Type B pancreatic cell (in vitro differentiated cells): ENCODE data around the gene ABCA7. TPM values are rescaled to one million over a fixed set of nuclear protein-coding genes. Genes with fewer than 3 reads are reported as not detected.

Experiments
- DNase-seq: peaks from one replicate; pipeline ENCODE4 v3.0.0; 2021; ENCODE audit warnings: mixed read lengths; ENCODE audit not compliant: unreplicated experiment; ENCODE audit errors: extremely low spot score
- H3K27ac Mint-ChIP-seq: 2 replicates; pipeline ENCODE4 v1.8.0; 2021; ENCODE audit warnings: mild to moderate bottlenecking, mixed read lengths
- H3K27me3 Mint-ChIP-seq: 2 replicates; pipeline ENCODE4 v1.8.0; 2021; ENCODE audit warnings: mixed read lengths
- H3K36me3 Mint-ChIP-seq: 2 replicates; pipeline ENCODE4 v1.8.0; 2021; ENCODE audit warnings: mixed read lengths
- H3K4me1 Mint-ChIP-seq: one replicate; pipeline ENCODE4 v1.8.0; 2021; ENCODE audit warnings: mixed read lengths; ENCODE audit not compliant: unreplicated experiment
- H3K4me3 Mint-ChIP-seq: 2 replicates; pipeline ENCODE4 v1.8.0; 2021; ENCODE audit warnings: mild to moderate bottlenecking, mixed read lengths
- H3K9me3 Mint-ChIP-seq: 2 replicates; pipeline ENCODE4 v1.8.0; 2021; ENCODE audit warnings: mixed read lengths
- total RNA-seq: library from RNA; stranded (reverse); gene quantifications from 2 replicates; pipeline ENCODE4 v1.2.1, GENCODE V29; 2021; ENCODE audit warnings: low replicate concordance
- TF ChIP-seq, protein P1 (sequence below): fragments of 200-600 bp; sonication (generic); conservative IDR thresholded peaks from 2 replicates; pipeline ENCODE4 v1.5.0; 2021; ENCODE audit warnings: antibody characterized with exemption, mild to moderate bottlenecking

Gene ABCA7
- total RNA-seq, 1 donor from 2014 or later: 26.1 TPM

DNA sequence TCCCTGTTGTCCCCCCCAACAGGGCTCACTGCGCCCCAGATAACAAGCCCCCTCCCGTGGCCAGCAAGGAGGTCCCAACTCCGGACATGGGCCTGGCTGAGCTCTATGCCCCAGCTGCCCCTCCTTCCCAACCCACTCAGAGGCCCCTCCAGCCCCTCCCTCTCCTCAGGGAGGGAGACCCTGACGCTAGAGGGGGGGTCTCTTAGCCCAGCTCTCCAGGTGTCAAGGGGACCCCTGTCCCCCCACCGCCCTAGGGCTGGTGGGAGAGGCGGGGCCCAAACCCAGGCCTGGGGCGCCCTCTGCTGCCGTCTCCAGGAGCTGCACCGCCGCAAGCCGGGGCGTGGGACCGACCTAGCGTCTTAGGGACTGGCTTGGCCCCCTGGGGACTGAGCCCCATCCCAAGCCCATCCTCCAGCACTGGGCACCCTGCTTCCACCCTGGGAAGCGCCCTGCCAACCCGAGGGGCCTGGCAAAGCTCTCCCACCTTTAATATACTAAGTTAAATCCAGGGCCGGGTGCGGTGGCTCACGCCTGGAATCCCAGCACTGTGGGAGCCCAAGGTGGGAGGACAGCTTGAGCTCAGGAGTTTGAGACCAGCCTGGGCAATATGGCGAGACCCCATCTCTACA lies 38.3 kb upstream of the ABCA7 start:
- Mint-ChIP-seq H3K4me3 (peak overlapping the region; percentile 65), H3K36me3 (peaks cover 2% of the 10 kb centered on the region), H3K27me3 (peaks cover 46% of the 10 kb centered on the region), H3K27ac (no peak overlapping the region), H3K4me1 (peaks cover 5% of the 10 kb centered on the region), H3K9me3 (no peaks in the 10 kb centered on the region)
- DNase-seq: no peak
- TF ChIP-seq, protein P1, sequence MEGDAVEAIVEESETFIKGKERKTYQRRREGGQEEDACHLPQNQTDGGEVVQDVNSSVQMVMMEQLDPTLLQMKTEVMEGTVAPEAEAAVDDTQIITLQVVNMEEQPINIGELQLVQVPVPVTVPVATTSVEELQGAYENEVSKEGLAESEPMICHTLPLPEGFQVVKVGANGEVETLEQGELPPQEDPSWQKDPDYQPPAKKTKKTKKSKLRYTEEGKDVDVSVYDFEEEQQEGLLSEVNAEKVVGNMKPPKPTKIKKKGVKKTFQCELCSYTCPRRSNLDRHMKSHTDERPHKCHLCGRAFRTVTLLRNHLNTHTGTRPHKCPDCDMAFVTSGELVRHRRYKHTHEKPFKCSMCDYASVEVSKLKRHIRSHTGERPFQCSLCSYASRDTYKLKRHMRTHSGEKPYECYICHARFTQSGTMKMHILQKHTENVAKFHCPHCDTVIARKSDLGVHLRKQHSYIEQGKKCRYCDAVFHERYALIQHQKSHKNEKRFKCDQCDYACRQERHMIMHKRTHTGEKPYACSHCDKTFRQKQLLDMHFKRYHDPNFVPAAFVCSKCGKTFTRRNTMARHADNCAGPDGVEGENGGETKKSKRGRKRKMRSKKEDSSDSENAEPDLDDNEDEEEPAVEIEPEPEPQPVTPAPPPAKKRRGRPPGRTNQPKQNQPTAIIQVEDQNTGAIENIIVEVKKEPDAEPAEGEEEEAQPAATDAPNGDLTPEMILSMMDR: peak; percentile 95

DNA sequence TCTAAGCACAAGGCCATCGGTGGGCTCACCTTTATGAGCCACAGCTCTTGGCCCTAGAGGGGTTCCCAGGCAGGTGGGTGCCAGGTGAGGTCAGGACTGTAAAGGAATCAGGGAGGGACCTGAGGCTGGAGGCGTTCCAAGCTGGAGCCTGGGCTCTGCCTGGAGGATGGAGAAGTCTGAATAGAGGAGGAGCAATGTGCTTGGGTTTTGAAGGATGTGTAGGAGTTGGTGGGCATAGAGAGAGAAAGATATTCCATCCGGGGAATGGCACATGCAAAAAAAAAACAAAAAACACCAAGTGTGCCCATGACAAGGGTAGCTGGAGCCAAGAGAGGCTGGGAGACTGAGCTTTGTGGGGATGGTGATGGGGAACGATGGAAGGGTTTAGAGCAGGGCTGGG lies 37.3 kb upstream of the ABCA7 start:
- H3K27ac Mint-ChIP-seq: peak overlapping the region; percentile 60
- TF ChIP-seq, protein P1: no peak
- peaks cover 5% of the 10 kb centered on the region for H3K4me1 Mint-ChIP-seq
- DNase-seq: no peak
- no peak overlapping the region for H3K4me3 Mint-ChIP-seq
- peaks cover 5% of the 10 kb centered on the region for H3K36me3 Mint-ChIP-seq
- H3K9me3 Mint-ChIP-seq: no peaks in the 10 kb centered on the region
- peaks cover 36% of the 10 kb centered on the region for H3K27me3 Mint-ChIP-seq

DNA sequence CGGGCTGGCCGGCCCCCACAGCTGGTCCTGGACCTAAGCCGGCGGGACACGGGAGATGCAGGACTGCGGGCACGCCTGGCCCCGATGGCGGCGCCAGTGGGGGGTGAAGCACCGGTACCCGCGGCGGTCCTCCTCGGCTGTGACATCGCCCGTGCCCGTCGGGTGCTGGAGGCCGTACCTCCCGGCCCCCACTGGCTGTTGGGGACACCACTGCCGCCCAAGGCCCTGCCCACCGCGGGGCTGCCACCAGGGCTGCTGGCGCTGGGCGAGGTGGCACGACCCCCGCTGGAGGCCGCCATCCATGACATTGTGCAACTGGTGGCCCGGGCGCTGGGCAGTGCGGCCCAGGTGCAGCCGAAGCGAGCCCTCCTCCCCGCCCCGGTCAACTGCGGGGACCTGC lies 36.6 kb upstream of the ABCA7 start:
- TF ChIP-seq, protein P1: no peak
- peaks cover 5% of the 10 kb centered on the region for H3K36me3 Mint-ChIP-seq
- peaks cover 5% of the 10 kb centered on the region for H3K4me1 Mint-ChIP-seq

DNA sequence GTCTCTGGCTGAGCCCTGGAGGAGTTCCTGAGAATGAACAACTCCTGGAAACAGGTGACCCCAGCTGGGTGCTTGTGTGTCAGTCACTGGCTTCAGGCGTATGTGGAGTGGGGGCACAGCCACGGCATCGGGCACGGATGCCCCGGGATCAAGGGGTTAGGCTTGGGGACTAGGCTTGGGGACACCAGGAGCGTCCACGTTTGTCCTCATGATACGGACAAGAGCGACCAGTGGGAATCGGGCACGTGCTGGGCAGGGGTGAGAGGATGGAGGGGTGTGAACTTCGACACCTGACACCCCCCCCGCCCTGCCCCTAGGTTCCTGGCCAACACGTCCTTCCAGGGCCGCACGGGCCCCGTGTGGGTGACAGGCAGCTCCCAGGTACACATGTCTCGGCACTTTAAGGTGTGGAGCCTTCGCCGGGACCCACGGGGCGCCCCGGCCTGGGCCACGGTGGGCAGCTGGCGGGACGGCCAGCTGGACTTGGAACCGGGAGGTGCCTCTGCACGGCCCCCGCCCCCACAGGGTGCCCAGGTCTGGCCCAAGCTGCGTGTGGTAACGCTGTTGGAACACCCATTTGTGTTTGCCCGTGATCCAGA lies 35.6 kb upstream of the ABCA7 start:
- H3K36me3 Mint-ChIP-seq: peaks cover 5% of the 10 kb centered on the region
- no peaks in the 10 kb centered on the region for H3K9me3 Mint-ChIP-seq
- no peak for DNase-seq
- H3K4me1 Mint-ChIP-seq: peaks cover 1% of the 10 kb centered on the region
- TF ChIP-seq, protein P1: no peak
- no peak overlapping the region for H3K4me3 Mint-ChIP-seq
- peaks cover 20% of the 10 kb centered on the region for H3K27me3 Mint-ChIP-seq
- H3K27ac Mint-ChIP-seq: peak overlapping the region; percentile 41

More for the DNA sequence above, 36.6 kb upstream of the ABCA7 start:
- Mint-ChIP-seq H3K27me3 (peaks cover 30% of the 10 kb centered on the region), H3K9me3 (no peaks in the 10 kb centered on the region), H3K4me3 (no peak overlapping the region), H3K27ac (no peak overlapping the region)
- no peak for DNase-seq

DNA sequence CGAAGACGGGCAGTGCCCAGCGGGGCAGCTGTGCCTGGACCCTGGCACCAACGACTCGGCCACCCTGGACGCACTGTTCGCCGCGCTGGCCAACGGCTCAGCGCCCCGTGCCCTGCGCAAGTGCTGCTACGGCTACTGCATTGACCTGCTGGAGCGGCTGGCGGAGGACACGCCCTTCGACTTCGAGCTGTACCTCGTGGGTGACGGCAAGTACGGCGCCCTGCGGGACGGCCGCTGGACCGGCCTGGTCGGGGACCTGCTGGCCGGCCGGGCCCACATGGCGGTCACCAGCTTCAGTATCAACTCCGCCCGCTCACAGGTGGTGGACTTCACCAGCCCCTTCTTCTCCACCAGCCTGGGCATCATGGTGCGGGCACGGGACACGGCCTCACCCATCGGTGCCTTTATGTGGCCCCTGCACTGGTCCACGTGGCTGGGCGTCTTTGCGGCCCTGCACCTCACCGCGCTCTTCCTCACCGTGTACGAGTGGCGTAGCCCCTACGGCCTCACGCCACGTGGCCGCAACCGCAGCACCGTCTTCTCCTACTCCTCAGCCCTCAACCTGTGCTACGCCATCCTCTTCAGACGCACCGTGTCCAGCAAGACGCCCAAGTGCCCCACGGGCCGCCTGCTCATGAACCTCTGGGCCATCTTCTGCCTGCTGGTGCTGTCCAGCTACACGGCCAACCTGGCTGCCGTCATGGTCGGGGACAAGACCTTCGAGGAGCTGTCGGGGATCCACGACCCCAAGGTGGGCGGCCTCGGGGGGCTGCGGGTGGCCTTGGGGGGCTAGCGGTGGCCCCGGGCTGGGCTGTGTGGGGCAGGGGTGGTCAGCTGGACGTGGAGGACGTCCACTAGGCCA lies 34.9 kb upstream of the ABCA7 start:
- no peak for DNase-seq
- Mint-ChIP-seq H3K4me3 (peak overlapping the region; percentile 28), H3K36me3 (peaks cover 5% of the 10 kb centered on the region), H3K27me3 (peaks cover 14% of the 10 kb centered on the region), H3K4me1 (no peaks in the 10 kb centered on the region), H3K27ac (no peak overlapping the region), H3K9me3 (no peaks in the 10 kb centered on the region)
- TF ChIP-seq, protein P1: no peak
